ENCODE measurements around the gene PFDN6. TPM values are rescaled to one million over a fixed set of nuclear protein-coding genes. Genes with fewer than 3 reads are reported as not detected.

The PFDN6 gene
- total RNA-seq, 1 donor from 2014 or later: 52.9 TPM

- peak overlapping the region; percentile 71 for H3K27ac Mint-ChIP-seq
- peak overlapping the region; percentile 100 for H3K4me3 Mint-ChIP-seq
- H3K4me1 Mint-ChIP-seq (ENCODE audit: unreplicated experiment): peaks cover 57% of the 10 kb centered on the region
- peaks cover 9% of the 10 kb centered on the region for H3K36me3 Mint-ChIP-seq
- H3K27me3 Mint-ChIP-seq: peaks cover 5% of the 10 kb centered on the region
- H3K9me3 Mint-ChIP-seq: no peaks in the 10 kb centered on the region
- no peak for DNase-seq (ENCODE audit: extremely low spot score, unreplicated experiment)
- no peak for TF ChIP-seq CTCF (conservative IDR thresholded peaks at IDR 0.05)
Measured at GRCh38 chr6:33316603-33317418, 27.4 kb downstream of the PFDN6 start.

GRCh38 chr6:33317419-33317668 lies 27.9 kb downstream of the PFDN6 start:
- TF ChIP-seq CTCF (conservative IDR thresholded peaks at IDR 0.05): no peak
- peaks cover 4% of the 10 kb centered on the region for H3K27me3 Mint-ChIP-seq
- peaks cover 53% of the 10 kb centered on the region for H3K4me1 Mint-ChIP-seq (ENCODE audit: unreplicated experiment)
- H3K36me3 Mint-ChIP-seq: peaks cover 9% of the 10 kb centered on the region
- peak overlapping the region; percentile 100 for H3K27ac Mint-ChIP-seq
- peak overlapping the region; percentile 100 for H3K4me3 Mint-ChIP-seq
- DNase-seq (ENCODE audit: extremely low spot score, unreplicated experiment): no peak
- no peaks in the 10 kb centered on the region for H3K9me3 Mint-ChIP-seq

GRCh38 chr6:33317669-33318425 lies 28.4 kb downstream of the PFDN6 start, which contains the start of gene ZBTB22:
Gene ZBTB22, minus strand, starts transcription at chr6:33317744. Its CDS starts 828 bp downstream, at chr6:33316916.
- no peaks in the 10 kb centered on the region for H3K27me3 Mint-ChIP-seq
- H3K4me3 Mint-ChIP-seq: peak within 1 kb of the TSS; percentile 100
- peak; percentile 96 for DNase-seq (ENCODE audit: extremely low spot score, unreplicated experiment)
- peaks cover 52% of the 10 kb centered on the region for H3K4me1 Mint-ChIP-seq (ENCODE audit: unreplicated experiment)
- H3K9me3 Mint-ChIP-seq: no peaks in the 10 kb centered on the region
- no peak for TF ChIP-seq CTCF (conservative IDR thresholded peaks at IDR 0.05)
- H3K36me3 Mint-ChIP-seq: peaks cover 12% of the 10 kb centered on the region
- H3K27ac Mint-ChIP-seq: peak within 1 kb of the TSS; percentile 100

GRCh38 chr6:33318426-33319073 lies 29.1 kb downstream of the PFDN6 start:
- no peak for TF ChIP-seq CTCF (conservative IDR thresholded peaks at IDR 0.05)

GRCh38 chr6:33319939-33320314 lies 30.5 kb downstream of the PFDN6 start:
- no peaks in the 10 kb centered on the region for H3K27me3 Mint-ChIP-seq
- H3K4me1 Mint-ChIP-seq (ENCODE audit: unreplicated experiment): peaks cover 60% of the 10 kb centered on the region
- H3K36me3 Mint-ChIP-seq: peaks cover 14% of the 10 kb centered on the region
- H3K4me3 Mint-ChIP-seq: peak overlapping the region; percentile 74
- no peak for TF ChIP-seq CTCF (conservative IDR thresholded peaks at IDR 0.05)
- H3K9me3 Mint-ChIP-seq: no peaks in the 10 kb centered on the region
- DNase-seq (ENCODE audit: extremely low spot score, unreplicated experiment): no peak
- H3K27ac Mint-ChIP-seq: peak overlapping the region; percentile 70

More at GRCh38 chr6:33318426-33319073, 29.1 kb downstream of the PFDN6 start:
- Mint-ChIP-seq H3K9me3 (no peaks in the 10 kb centered on the region), H3K4me3 (peak overlapping the region; percentile 100), H3K4me1 (ENCODE audit: unreplicated experiment) (peaks cover 59% of the 10 kb centered on the region), H3K36me3 (peaks cover 14% of the 10 kb centered on the region), H3K27me3 (no peaks in the 10 kb centered on the region), H3K27ac (peak overlapping the region; percentile 100)
- no peak for DNase-seq (ENCODE audit: extremely low spot score, unreplicated experiment)

All from type B pancreatic cell (in vitro differentiated cells).